Measurements from ENCODE around the gene STK38L. TPM values are rescaled to one million over a fixed set of nuclear protein-coding genes. Genes with fewer than 3 reads are reported as not detected.
"Not testable (repeated sequence)": the region's sequence is repeated elsewhere in the genome, so short reads cannot be mapped to it uniquely, and the experiment has no call there.

STK38L gene
- total RNA-seq, 1 donor: 38.9 TPM

GRCh38 chr12:27226407-27226929 lies 17.6 kb upstream of the STK38L start:
- DNase-seq (ENCODE audit: low read depth): peak; percentile 18
- H3K4me3 ChIP-seq (ENCODE audit: low read depth, low read length): no peak overlapping the region
- no peak for TF ChIP-seq CTCF (IDR thresholded peaks at IDR 0.05; ENCODE audit: insufficient read depth, low read depth, low read length)

- H3K4me3 ChIP-seq (ENCODE audit: low read depth, low read length): no peak overlapping the region
- no peak for TF ChIP-seq CTCF (IDR thresholded peaks at IDR 0.05; ENCODE audit: insufficient read depth, low read depth, low read length)
- no peak for DNase-seq (ENCODE audit: low read depth)
Measured at GRCh38 chr12:27229367-27229766, 14.7 kb upstream of the STK38L start.

- not testable (repeated sequence) for H3K4me3 ChIP-seq (ENCODE audit: low read depth, low read length); DNase-seq (ENCODE audit: low read depth)
Measured at GRCh38 chr12:27231374-27231773, 12.7 kb upstream of the STK38L start.

GRCh38 chr12:27233814-27234213 lies 10.3 kb upstream of the STK38L start:
- DNase-seq (ENCODE audit: low read depth): no peak
- no peak overlapping the region for H3K4me3 ChIP-seq (ENCODE audit: low read depth, low read length)
- peak; percentile 11 for TF ChIP-seq CTCF (IDR thresholded peaks at IDR 0.05; ENCODE audit: insufficient read depth, low read depth, low read length)

- TF ChIP-seq CTCF (IDR thresholded peaks at IDR 0.05; ENCODE audit: insufficient read depth, low read depth, low read length): no peak
- DNase-seq (ENCODE audit: low read depth): peak; percentile 71
- no peak overlapping the region for H3K4me3 ChIP-seq (ENCODE audit: low read depth, low read length)
Measured at GRCh38 chr12:27236498-27236897, 7.6 kb upstream of the STK38L start.

DNA sequence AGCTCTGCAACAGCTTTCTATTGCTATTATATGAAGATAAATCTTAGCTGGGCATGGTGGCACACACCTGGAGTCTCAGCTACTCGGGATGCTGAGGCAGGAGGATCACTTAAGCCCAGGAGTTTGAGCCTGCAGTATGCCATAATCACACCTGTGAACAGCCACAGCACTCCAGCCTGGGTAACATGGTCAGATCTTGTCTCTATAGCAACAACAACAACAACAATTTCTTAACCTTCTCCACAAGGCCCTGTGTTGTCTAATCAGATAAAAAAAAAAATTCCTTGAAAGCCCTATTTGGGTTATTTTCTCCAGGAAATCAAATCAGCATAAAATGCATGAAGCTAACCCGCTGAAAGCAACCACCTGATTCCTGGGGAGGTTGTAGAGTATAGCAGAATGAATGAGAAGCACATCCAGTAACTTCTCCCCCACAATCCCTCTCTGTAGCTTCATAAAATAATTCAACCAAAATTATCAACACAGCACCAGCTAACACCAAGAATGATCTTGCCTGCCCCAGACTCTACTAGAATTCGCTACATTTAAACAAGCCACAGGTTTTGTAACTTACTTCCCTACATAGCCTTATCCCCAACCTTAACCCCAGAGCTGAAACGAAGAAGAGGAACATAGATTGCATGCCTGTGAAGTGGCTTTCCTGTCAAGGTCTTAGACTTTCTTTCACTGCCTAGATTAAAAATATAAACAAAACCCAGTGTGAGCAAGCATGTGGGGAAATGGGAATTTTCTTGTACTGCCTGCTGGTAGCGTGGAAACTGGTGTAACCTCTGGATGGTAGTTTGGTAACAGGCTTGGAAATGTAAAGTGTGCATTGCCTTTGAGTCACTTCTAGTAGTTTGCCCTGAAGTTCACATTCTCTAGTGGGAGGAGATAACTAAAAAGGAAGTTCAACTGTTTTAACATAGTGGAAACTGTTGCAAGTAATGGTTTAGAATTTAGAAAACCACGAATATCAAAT lies 6.0 kb upstream of the STK38L start:
- TF ChIP-seq CTCF (IDR thresholded peaks at IDR 0.05; ENCODE audit: insufficient read depth, low read depth, low read length): no peak
- no peak overlapping the region for H3K4me3 ChIP-seq (ENCODE audit: low read depth, low read length)
- peak; percentile 91 for DNase-seq (ENCODE audit: low read depth)

DNA sequence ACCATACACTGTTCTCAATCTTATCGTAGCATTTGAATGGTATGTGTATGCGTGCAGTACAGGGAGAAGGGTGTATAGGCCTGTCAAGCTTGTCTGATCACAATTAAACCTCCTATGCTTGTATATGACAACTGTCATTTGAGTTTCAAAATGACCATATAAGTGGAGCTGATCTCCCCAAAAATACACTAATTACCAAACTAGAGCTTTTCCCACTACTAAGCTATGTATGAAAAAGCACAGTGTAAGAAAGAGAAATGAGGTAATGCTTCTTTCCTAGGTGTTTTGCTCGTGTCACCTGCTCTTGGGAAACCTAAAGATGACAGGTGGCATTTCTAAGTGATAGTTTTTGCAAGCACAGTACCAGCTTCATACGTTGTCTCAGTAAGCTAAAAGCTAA lies 1.1 kb upstream of the STK38L start:
- no peak overlapping the region for H3K4me3 ChIP-seq (ENCODE audit: low read depth, low read length)
- TF ChIP-seq CTCF (IDR thresholded peaks at IDR 0.05; ENCODE audit: insufficient read depth, low read depth, low read length): no peak
- DNase-seq (ENCODE audit: low read depth): no peak

Measured in fibroblast of villous mesenchyme (primary cell).